ENCODE results near the gene RHBDL1.

Gene RHBDL1

GRCh38 chr16:670485-671352 is 4.8 kb upstream of the RHBDL1 start:
- TF ChIP-seq CTCF (IDR thresholded peaks at IDR 0.05; ENCODE audit: low read depth, low read length) = no peak
- no peak for DNase-seq (ENCODE audit: low read depth in 2 of 2)
- H3K4me3 ChIP-seq (replicated peaks in 1 of 2; ENCODE audit: low read depth in 2 of 2, low read length in 2 of 2) = no peak overlapping the region

- TF ChIP-seq CTCF (IDR thresholded peaks at IDR 0.05; ENCODE audit: low read depth, low read length) = no peak
- no peak for DNase-seq (ENCODE audit: low read depth in 2 of 2)
- no peak overlapping the region for H3K4me3 ChIP-seq (replicated peaks in 1 of 2; ENCODE audit: low read depth in 2 of 2, low read length in 2 of 2)
Observed at GRCh38 chr16:671353-672131, 3.9 kb upstream of the RHBDL1 start.

GRCh38 chr16:672371-672770 is 3.1 kb upstream of the RHBDL1 start:
- no peak for DNase-seq (ENCODE audit: low read depth in 2 of 2)
- no peak overlapping the region for H3K4me3 ChIP-seq (replicated peaks in 1 of 2; ENCODE audit: low read depth in 2 of 2, low read length in 2 of 2)
- TF ChIP-seq CTCF (IDR thresholded peaks at IDR 0.05; ENCODE audit: low read depth, low read length) = no peak

- no peak overlapping the region for H3K4me3 ChIP-seq (replicated peaks in 1 of 2; ENCODE audit: low read depth in 2 of 2, low read length in 2 of 2)
- no peak for DNase-seq (ENCODE audit: low read depth in 2 of 2)
- TF ChIP-seq CTCF (IDR thresholded peaks at IDR 0.05; ENCODE audit: low read depth, low read length) = no peak
Observed at GRCh38 chr16:672851-673250, 2.6 kb upstream of the RHBDL1 start.

- no peak overlapping the region for H3K4me3 ChIP-seq (replicated peaks in 1 of 2; ENCODE audit: low read depth in 2 of 2, low read length in 2 of 2)
- no peak for DNase-seq (ENCODE audit: low read depth in 2 of 2)
- TF ChIP-seq CTCF (IDR thresholded peaks at IDR 0.05; ENCODE audit: low read depth, low read length) = no peak
Observed at GRCh38 chr16:673399-673991, 2.0 kb upstream of the RHBDL1 start.

- no peak for DNase-seq (ENCODE audit: low read depth in 2 of 2)
- H3K4me3 ChIP-seq (replicated peaks in 1 of 2; ENCODE audit: low read depth in 2 of 2, low read length in 2 of 2) = no peak overlapping the region
- no peak for TF ChIP-seq CTCF (IDR thresholded peaks at IDR 0.05; ENCODE audit: low read depth, low read length)
Observed at GRCh38 chr16:674214-674881, 1.1 kb upstream of the RHBDL1 start.
